EH (cell line): ENCODE results near the gene PRKN.

Experiments used
- DNase-seq: peaks from one replicate; pipeline ENCODE4 v3.0.0-alpha.2; 2015; ENCODE audit warnings: low read depth

Gene PRKN

GRCh38 chr6:161651949-161652348 is 1075.6 kb downstream of the PRKN start:
- no peak for DNase-seq

DNA sequence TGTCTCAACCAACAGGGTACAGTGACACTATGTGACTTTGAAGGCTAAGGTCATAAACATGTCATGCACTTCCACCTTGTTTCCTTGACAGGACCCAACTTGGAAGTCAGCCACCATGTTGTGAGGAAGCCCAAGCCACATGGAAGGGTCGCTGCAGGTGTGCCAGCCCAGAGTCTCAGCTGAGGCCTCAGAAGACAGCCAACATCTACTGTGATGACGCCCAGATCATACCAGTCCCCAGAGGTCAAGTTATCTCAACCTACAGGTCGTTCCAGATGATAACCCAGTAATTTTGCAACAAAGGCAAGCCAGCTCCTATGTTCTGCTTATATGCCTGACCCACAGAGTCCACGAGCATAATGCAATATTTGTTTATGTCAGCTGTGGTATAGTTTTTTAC is 1077.7 kb downstream of the PRKN start:
- DNase-seq, result no peak

DNA sequence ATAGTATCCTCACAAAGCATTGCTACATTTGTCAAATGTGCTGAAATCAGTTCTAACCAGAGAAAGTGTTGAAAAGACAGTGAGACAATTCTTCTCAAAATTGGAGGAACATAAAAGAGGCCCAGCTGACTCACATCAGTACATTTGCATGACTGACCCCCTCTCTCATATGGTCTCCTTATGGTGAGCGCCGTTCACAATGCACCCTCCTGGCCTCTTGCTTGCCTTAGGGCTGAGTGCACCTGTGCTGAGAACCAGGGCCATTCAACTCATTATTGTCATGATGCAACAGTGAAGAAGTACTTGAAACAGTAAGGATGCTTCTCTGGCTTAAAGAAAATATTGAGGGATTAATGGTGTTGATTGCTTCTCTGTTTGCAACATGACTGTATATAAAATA is 1078.5 kb downstream of the PRKN start:
- no peak for DNase-seq

- no peak for DNase-seq
These were observed 1080.3 kb downstream of the PRKN start for GRCh38 chr6:161647234-161647633.

DNA sequence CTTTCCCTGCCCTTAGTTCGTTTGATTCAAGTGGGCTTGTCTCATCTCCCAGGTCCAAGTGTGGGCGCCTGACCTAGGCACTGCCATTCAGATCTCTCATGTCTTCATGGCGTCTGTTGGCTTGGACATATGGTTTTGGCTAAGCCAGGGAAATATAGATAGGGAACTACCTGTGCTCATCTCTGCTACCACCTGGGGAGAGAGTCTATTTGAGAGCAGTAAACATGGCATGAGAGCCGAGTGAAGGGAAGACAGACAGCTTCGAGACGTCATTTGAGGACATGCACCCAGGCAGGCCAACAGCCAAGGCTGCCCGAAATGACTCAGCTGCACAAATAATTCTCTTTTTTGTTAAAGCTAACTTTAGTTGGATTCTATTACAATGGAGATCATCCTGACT is 1083.0 kb downstream of the PRKN start:
- peak; percentile 3 for DNase-seq

- no peak for DNase-seq
These were observed 1086.4 kb downstream of the PRKN start for GRCh38 chr6:161641175-161641574.

DNA sequence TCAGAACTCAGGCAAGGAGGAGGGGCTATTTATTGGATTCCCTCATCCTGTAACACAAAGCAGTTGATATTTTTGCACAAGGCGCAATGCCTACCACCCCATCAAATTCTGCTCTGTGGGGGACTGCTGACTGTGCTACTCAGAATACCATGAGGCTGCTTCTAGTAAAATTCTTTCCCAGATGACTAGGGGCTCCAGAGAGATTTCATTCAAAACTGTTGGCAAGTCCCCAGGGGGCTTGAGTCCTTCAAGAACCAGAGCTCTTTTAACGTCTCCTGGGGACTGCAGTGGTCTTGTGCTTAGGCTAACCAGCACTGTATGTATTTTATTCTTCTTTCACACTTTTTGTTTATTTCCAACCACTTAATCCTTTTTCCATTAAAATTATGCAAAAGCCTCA is 1087.8 kb downstream of the PRKN start:
- no peak for DNase-seq

DNA sequence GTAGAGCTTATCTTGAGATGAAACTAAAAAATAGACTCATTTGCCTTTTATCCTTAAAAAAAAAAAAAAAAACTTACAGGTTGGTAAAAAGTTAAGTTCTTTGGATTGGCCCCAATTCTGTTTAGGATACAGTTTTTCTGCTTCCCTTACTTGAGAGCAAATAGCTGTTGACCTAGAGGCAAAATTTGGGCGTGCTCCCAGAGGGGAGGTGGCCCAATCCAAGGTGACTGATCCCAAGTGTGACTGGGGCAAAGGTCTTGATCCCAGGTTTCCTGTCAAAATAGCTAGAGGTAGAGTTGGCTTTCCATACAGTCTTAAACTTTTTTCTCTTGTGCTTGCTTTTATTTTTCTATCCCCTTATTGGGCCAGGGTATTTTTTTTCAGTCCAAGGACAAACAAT is 1089.9 kb downstream of the PRKN start:
- no peak for DNase-seq

GRCh38 chr6:161636882-161637430 is 1090.6 kb downstream of the PRKN start:
- no peak for DNase-seq

GRCh38 chr6:161635975-161636374 is 1091.6 kb downstream of the PRKN start:
- DNase-seq, result no peak

DNA sequence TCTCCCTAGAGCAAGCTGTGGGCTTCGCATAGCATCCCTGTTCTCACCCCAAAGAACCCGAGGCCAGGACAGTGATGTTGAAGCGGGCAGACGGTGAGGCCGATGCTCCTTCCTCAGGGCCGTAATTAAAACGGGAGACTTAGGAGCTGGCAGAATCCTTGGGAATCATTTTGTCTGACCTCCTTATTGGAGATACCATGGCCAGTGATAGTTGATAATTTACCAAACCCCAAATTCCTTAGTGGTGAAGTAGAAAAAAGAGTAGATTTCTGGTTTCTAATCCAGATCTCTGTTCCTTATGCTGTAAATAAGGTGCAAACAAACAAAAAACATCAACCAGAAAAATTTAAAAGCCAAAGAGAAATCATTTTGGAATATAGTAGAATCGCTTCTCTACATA is 1092.7 kb downstream of the PRKN start:
- DNase-seq, result no peak

- DNase-seq, result peak; percentile 86
These were observed 1095.8 kb downstream of the PRKN start for GRCh38 chr6:161631676-161632194.

- DNase-seq, result peak; percentile 47
These were observed 1096.9 kb downstream of the PRKN start for GRCh38 chr6:161630674-161631073.

DNA sequence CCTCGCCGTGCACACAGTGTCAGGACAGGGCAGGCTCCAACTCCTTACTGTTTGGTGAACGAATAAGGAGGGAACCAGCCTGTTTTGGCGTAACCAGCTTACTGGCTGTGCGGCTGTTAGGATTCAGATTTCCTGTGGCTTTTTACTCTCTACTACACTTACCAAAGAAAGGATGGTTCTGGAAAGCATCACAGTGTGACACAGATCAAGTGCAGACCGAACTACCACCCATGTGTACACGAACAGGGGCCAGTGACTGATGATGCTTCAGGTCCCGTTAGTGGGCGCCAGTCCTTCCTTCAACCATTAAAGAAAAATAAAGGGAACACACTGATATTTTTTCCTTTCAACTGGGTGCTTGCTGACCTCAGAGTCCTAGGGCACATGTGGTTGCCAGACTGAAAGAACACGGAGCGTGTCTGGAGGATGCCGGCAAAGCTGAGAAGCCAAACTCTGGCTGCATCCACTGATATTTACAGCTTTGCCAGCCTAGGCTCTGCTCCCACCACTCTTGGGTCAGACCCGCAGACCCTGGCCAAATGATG is 1101.4 kb downstream of the PRKN start:
- no peak for DNase-seq

GRCh38 chr6:161624111-161624510 is 1103.5 kb downstream of the PRKN start:
- DNase-seq, result no peak

DNA sequence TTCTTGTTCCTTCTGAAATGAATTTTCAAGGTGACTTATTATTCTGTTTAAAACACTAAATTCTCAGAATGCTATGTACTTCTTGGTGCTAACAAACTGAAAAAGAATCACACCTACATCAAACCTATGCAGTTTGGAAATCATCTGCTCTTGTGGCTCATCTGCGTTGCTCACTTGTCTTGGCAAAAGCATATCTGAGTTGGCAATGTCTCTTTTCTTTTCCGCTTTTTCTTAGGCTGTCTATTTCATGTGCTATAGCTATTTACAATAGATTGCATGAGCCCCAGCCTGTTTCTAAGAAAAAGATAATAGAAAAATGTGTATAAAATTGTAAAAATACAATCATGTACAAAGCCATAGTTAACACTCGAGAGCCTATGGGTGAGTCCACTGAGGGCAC is 1104.8 kb downstream of the PRKN start:
- no peak for DNase-seq

GRCh38 chr6:161618831-161619454 is 1108.6 kb downstream of the PRKN start:
- peak; percentile 58 for DNase-seq

- no peak for DNase-seq
These were observed 1113.9 kb downstream of the PRKN start for GRCh38 chr6:161613711-161614110.

- no peak for DNase-seq
These were observed 1118.8 kb downstream of the PRKN start for GRCh38 chr6:161608771-161609170.

DNA sequence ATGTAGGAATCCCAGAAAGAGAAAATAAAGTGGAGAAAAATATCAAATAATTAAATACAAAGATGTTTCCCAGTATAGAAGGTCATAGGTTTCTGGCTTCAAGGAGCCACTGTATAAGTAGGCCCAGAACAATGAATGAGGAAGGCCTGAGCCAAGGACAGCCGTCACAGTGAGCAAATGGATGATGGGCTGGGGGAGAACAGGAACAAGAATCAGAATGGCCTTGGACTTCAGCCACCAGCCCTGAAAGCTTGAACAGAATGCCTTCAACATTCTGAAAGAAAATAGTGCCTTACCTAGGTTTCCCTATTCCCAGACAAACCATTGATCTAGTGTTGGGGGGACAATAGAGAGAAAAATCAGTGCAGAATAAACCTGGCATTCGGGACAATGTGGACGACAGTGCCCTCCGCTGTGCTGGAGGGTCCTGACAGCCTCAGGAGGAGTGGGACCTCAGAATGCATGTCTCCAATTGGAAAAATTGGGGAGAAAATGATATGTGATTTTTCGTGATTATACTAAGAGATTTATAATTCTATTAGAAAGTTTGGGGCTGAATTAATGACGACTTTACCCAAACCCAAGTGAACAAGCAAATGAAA is 1119.8 kb downstream of the PRKN start:
- no peak for DNase-seq

GRCh38 chr6:161602359-161602758 is 1125.2 kb downstream of the PRKN start:
- DNase-seq, result no peak

DNA sequence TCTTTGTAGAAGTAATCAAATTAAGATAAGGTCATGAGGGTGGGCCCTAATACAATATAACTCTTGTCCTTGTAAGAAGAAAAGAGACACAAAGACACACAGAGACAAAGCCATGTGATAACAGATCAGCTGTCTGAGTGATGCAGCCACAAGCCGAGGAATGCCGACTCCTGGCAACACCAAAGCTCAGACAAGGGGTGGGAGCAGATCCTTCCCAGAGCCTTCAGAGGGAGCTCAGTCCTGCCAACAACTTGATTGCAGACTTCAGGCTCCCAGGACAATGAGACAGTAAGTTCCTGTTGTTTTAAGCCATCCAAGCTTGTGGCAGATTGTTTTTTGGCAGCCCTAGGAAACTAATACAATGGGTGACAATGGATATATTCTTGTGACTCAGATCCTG is 1128.7 kb downstream of the PRKN start:
- no peak for DNase-seq

DNA sequence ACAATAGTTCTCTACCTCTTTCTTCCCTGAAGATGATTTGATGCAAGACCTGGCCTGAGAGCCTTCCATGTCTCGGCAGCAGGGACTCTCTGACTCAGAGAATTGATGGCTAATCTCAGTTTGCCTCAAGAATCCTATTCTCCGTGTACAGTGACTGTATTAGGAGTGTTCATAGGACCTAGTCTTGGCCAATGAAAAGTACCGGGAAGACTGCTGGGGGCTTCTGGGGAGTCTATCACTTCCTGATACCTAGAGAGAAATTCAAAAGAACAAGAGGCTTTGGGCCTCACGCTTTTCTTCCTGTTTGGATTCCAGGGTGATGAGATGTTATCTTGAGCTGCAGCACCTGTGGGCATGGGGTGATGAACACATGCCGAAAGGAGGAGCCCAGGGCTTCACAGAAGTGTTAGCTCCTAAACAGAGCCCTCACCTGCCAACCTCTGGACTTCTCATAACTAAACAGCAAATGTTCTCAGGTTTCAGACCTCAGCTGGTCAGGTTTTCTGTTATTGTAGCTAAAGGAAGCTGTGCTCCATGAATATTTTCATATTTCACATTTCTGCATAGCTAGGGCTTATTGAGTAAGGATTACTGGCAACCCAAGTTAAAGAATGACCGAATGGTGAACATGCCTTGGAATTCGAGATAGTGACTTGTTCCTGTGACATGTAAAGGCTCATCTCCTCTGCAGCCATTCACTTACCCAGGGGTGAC is 1130.6 kb downstream of the PRKN start:
- no peak for DNase-seq
